Activated CD8-positive, alpha-beta memory T cell treated with anti-CD3 and anti-CD28 coated beads, Interleukin-2, amount 10 ng/mL, durations not matched to agents 7 days and 5 days (primary cell): ENCODE measurements around the gene SULT4A1. TPM values are rescaled to one million over a fixed set of nuclear protein-coding genes. Genes with fewer than 3 reads are reported as not detected.
"Not testable (repeated sequence)": the region's sequence is repeated elsewhere in the genome, so short reads cannot be mapped to it uniquely, and the experiment has no call there.

ENCODE experiments used
- ATAC-seq: fragments of 150-1000 bp; cut with Tn5 transposase; one replicate; pipeline ENCODE4 v1.10.0; 2021; ENCODE audit warnings: moderate library complexity
- CTCF ChIA-PET: fragments of 350-600 bp; sonication (Branson Sonifier 250); formaldehyde crosslinking; loops from one replicate; lab custom pipeline; 2021; ENCODE audit warnings: antibody characterized with exemption; lab: Charles Lee
- DNase-seq: peaks from one replicate; pipeline ENCODE4 v3.0.0-alpha.2; 2020
- H3K27ac Mint-ChIP-seq: one replicate; pipeline ENCODE4 v1.8.0; 2021; ENCODE audit warnings: mild to moderate bottlenecking, mixed read lengths
- H3K27me3 Mint-ChIP-seq: one replicate; pipeline ENCODE4 v1.8.0; 2021; ENCODE audit warnings: mixed read lengths
- H3K36me3 Mint-ChIP-seq: one replicate; pipeline ENCODE4 v1.8.0; 2021; ENCODE audit warnings: mild to moderate bottlenecking, mixed read lengths
- H3K4me1 Mint-ChIP-seq: one replicate; pipeline ENCODE4 v1.8.0; 2021; ENCODE audit warnings: mixed read lengths
- H3K4me3 Mint-ChIP-seq: one replicate; pipeline ENCODE4 v1.8.0; 2021; ENCODE audit warnings: mild to moderate bottlenecking, moderate library complexity, mixed read lengths
- H3K9me3 Mint-ChIP-seq: one replicate; pipeline ENCODE4 v1.8.0; 2022; ENCODE audit warnings: low read depth, mixed read lengths
- total RNA-seq, 2 experiments: library from RNA; stranded (reverse); gene quantifications; one replicate each; pipeline ENCODE4 v1.2.3, GENCODE V29; 2021

The SULT4A1 gene, protein sequence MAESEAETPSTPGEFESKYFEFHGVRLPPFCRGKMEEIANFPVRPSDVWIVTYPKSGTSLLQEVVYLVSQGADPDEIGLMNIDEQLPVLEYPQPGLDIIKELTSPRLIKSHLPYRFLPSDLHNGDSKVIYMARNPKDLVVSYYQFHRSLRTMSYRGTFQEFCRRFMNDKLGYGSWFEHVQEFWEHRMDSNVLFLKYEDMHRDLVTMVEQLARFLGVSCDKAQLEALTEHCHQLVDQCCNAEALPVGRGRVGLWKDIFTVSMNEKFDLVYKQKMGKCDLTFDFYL
- total RNA-seq = not detected

DNA sequence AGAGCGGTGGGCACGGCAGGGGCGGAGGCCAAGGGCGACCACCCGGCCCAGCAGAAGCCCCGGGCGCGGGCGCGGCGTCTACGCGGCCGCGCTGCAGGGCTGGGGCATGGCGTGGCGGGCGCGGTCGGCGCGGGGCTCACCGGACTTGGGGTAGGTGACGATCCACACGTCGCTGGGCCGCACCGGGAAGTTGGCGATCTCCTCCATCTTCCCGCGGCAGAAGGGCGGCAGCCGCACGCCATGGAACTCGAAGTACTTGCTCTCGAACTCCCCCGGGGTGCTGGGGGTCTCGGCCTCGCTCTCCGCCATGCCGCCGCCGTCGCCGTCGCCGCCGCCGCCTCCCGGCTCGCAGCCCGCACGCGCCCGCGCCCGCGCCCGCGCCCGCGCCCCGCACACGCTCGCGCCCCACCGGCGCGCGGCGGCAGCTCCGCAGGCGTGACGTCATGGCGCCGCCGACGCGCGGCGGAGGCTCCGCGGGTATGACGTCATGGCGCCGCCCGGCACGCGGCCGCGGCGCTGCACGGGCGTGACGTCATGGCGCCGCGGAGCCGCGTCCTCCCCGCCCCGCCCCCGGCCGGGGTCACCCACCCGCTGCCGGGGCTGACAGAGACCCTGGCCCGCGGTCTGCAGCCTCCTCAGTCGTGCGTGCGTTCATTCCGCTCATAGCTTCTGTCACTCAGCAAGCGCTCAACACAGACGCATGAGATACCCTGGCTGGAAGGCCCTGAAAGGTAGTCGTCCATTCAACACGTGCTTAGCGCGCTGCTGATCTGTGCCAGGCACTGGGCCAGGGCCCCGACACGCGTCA is at the start of gene SULT4A1:
SULT4A1 (minus strand) TSS at position 440 of the 808 bp plus-strand sequence; CDS start at position 309, 131 bp downstream.
- no peak within 1 kb of the TSS for H3K4me3 Mint-ChIP-seq
- no peaks in the 10 kb centered on the region for H3K36me3 Mint-ChIP-seq
- peaks cover 52% of the 10 kb centered on the region for H3K27me3 Mint-ChIP-seq
- ATAC-seq = no peak
- no peak within 1 kb of the TSS for H3K27ac Mint-ChIP-seq
- DNase-seq = no peak
- CTCF ChIA-PET = interaction anchor here (0.7 kb wide), 1 partner anchor 479 kb away, joined by 3 read pairs; no protein-coding TSS in a partner anchor
- H3K4me1 Mint-ChIP-seq = peaks cover 4% of the 10 kb centered on the region
- H3K9me3 Mint-ChIP-seq = no peaks in the 10 kb centered on the region

DNA sequence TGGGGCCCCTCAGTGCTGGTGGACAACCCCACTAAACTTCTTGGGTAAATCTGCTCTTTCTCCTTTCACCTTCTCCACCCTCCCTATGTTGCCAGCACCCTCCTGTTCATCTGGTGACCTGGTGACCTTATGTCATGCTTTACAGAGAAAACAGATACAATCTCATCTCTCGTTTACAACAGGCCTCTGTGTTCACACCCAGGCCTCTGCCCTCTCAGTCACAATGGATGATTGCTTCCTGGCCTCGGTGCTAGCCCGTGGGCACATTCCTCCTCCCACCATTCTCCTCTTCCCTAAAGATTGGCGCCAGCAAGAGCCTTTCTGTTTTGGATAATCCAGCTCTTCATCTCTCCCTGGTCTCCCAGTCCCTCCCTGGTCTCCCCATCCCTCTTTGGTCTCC is 49.0 kb upstream of the SULT4A1 start:
- ATAC-seq (no peak), DNase-seq (no peak)
- peaks cover 13% of the 10 kb centered on the region for H3K27me3 Mint-ChIP-seq
- H3K9me3 Mint-ChIP-seq = no peaks in the 10 kb centered on the region
- no peak overlapping the region for H3K27ac Mint-ChIP-seq
- H3K4me1 Mint-ChIP-seq = no peaks in the 10 kb centered on the region
- CTCF ChIA-PET = interaction anchor here (0.6 to 1.5 kb wide), 3 partner anchors 26 to 404 kb away, joined by 3 to 4 read pairs (median 4); no protein-coding TSS in a partner anchor
- no peak overlapping the region for H3K4me3 Mint-ChIP-seq
- no peaks in the 10 kb centered on the region for H3K36me3 Mint-ChIP-seq

- ATAC-seq = no peak
- Mint-ChIP-seq H3K4me3 (no peak overlapping the region), H3K27me3 (peaks cover 13% of the 10 kb centered on the region), H3K4me1 (no peaks in the 10 kb centered on the region), H3K36me3 (no peaks in the 10 kb centered on the region), H3K27ac (no peak overlapping the region), H3K9me3 (no peaks in the 10 kb centered on the region)
- CTCF ChIA-PET = interaction anchor here (1.3 kb wide), 1 partner anchor 25 kb away, joined by 3 read pairs; no protein-coding TSS in a partner anchor
- no peak for DNase-seq
Measured at GRCh38 chr22:43910178-43910695, 47.9 kb upstream of the SULT4A1 start.

GRCh38 chr22:43909708-43910107 is 47.4 kb upstream of the SULT4A1 start:
- no peak for DNase-seq
- CTCF ChIA-PET = no interaction called here
- H3K4me3 Mint-ChIP-seq = no peak overlapping the region
- no peak for ATAC-seq
- H3K27me3 Mint-ChIP-seq = peaks cover 13% of the 10 kb centered on the region
- no peaks in the 10 kb centered on the region for H3K36me3 Mint-ChIP-seq
- no peak overlapping the region for H3K27ac Mint-ChIP-seq
- H3K9me3 Mint-ChIP-seq = no peaks in the 10 kb centered on the region
- no peaks in the 10 kb centered on the region for H3K4me1 Mint-ChIP-seq

- Mint-ChIP-seq H3K36me3 (no peaks in the 10 kb centered on the region), H3K4me1 (no peaks in the 10 kb centered on the region), H3K4me3 (no peak overlapping the region), H3K27ac (no peak overlapping the region), H3K9me3 (no peaks in the 10 kb centered on the region), H3K27me3 (peaks cover 2% of the 10 kb centered on the region)
- CTCF ChIA-PET = interaction anchor here (0.9 to 1.7 kb wide), 2 partner anchors 21 to 23 kb away, joined by 3 to 4 read pairs; no protein-coding TSS in a partner anchor
- no peak for ATAC-seq
- no peak for DNase-seq
Measured at GRCh38 chr22:43905681-43906080, 43.4 kb upstream of the SULT4A1 start.

DNA sequence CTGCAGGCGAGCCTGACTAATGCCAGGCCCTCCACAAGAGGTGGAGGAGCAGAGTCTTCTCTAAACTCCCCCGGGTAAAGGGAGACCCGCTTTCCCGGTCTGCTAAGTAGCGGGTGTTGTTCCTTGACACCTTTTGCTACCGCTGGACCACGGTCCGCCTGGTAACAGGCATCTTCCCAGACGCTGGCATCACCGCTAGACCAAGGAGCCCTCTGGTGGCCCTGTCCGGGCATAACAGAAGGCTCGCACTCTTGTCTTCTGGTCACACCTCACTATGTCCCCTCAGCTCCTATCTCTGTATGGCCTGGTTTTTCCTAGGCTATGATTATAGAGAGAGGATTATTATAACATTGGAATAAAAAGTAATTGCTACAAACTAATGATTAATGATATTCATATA is 42.1 kb upstream of the SULT4A1 start:
- not testable (repeated sequence) for H3K9me3 Mint-ChIP-seq, ATAC-seq, H3K4me3 Mint-ChIP-seq, H3K27me3 Mint-ChIP-seq, H3K27ac Mint-ChIP-seq, H3K36me3 Mint-ChIP-seq, H3K4me1 Mint-ChIP-seq
- peak; percentile 52 for DNase-seq
- CTCF ChIA-PET = interaction anchor here (1.3 to 2.0 kb wide), 3 partner anchors 10 to 41 kb away, joined by 3 to 6 read pairs (median 4); no protein-coding TSS in a partner anchor

DNA sequence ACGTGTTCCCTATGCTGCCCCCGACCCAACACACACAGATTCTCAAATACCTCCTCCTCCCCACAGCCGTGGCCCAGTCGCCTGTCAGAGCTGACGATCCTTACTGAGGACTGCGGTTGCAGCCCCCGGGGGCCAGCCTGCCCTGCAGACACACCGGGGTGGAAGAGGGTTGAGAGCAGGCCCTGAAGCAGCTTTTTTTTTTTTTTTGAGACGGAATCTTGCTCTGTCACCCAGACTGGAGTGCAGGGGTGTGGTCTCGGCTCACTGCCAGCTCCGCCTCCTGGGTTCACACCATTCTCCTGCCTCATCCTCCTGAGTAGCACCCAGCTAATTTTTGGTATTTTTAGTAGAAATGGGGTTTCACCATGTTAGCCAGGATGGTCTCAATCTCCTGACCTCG is 40.7 kb upstream of the SULT4A1 start:
- not testable (repeated sequence) for H3K9me3 Mint-ChIP-seq, H3K27ac Mint-ChIP-seq, DNase-seq, H3K36me3 Mint-ChIP-seq, ATAC-seq, H3K4me3 Mint-ChIP-seq, H3K4me1 Mint-ChIP-seq, H3K27me3 Mint-ChIP-seq
- CTCF ChIA-PET = interaction anchor here (1.3 to 2.0 kb wide), 4 partner anchors 9 to 43 kb away, joined by 3 to 6 read pairs (median 4); no protein-coding TSS in a partner anchor

- Mint-ChIP-seq H3K4me1 (no peaks in the 10 kb centered on the region), H3K27ac (no peak overlapping the region), H3K27me3 (peaks cover 4% of the 10 kb centered on the region), H3K4me3 (no peak overlapping the region), H3K9me3 (no peaks in the 10 kb centered on the region), H3K36me3 (no peaks in the 10 kb centered on the region)
- CTCF ChIA-PET = interaction anchor here (1.4 kb wide), 1 partner anchor 17 kb away, joined by 4 read pairs; no protein-coding TSS in a partner anchor
- DNase-seq = no peak
- ATAC-seq = no peak
Measured at GRCh38 chr22:43901976-43902643, 39.8 kb upstream of the SULT4A1 start.

DNA sequence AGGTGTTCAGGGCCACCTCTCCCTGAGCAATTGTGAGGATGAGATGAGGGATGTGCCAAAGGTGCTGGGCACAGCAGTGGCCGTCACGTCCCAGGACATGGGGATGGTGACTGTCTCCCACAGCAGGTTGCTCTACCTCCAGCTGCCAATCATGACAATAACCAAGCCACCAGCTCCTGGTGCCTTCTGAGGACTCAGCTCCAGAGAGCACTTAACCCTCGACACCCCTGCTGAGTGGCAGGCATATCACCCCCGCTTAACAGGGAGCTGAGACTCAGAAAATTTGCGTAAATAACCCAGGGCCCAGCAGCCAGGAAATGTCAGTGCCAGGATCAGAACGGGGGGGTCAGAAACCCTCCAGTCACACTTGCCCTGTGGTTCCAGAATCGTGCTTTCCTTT is 37.9 kb upstream of the SULT4A1 start:
- Mint-ChIP-seq H3K4me3 (no peak overlapping the region), H3K27me3 (peaks cover 4% of the 10 kb centered on the region), H3K36me3 (no peaks in the 10 kb centered on the region), H3K9me3 (no peaks in the 10 kb centered on the region), H3K27ac (no peak overlapping the region), H3K4me1 (no peaks in the 10 kb centered on the region)
- no peak for ATAC-seq
- DNase-seq = no peak
- CTCF ChIA-PET = interaction anchor here (1.4 to 2.1 kb wide), 4 partner anchors 15 to 93 kb away, joined by 3 to 7 read pairs (median 4); no protein-coding TSS in a partner anchor

DNA sequence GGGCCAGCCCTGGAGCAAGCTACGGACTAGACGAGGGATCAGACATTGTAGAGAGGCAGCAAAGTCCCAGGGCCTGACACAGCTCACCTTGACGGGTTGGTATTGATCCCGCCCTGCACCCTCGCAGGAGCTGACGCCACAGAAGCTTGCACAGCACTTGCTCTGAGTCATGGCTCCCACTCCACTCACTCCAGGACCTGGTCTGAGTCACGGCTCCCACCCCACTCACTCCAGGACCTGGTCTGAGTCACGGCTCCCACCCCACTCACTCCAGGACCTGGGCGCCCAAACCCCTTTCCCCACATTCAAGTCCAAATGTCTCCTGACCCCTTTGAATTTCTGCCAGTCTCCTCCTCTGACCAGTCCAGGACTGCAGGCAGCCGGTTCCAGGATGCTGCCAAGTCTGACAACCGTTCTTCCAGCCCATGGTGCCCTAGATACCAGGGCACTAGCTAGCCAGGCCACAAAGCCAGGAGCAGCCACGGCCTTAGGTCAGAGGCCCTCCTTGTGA is 35.5 kb upstream of the SULT4A1 start:
- no peak overlapping the region for H3K27ac Mint-ChIP-seq
- no peaks in the 10 kb centered on the region for H3K36me3 Mint-ChIP-seq
- ATAC-seq (no peak), DNase-seq (no peak)
- no peaks in the 10 kb centered on the region for H3K9me3 Mint-ChIP-seq
- H3K4me3 Mint-ChIP-seq = no peak overlapping the region
- CTCF ChIA-PET = interaction anchor here (1.7 to 2.1 kb wide), 2 partner anchors 13 to 15 kb away, joined by 7 to 8 read pairs; no protein-coding TSS in a partner anchor
- no peaks in the 10 kb centered on the region for H3K4me1 Mint-ChIP-seq
- peaks cover 13% of the 10 kb centered on the region for H3K27me3 Mint-ChIP-seq

DNA sequence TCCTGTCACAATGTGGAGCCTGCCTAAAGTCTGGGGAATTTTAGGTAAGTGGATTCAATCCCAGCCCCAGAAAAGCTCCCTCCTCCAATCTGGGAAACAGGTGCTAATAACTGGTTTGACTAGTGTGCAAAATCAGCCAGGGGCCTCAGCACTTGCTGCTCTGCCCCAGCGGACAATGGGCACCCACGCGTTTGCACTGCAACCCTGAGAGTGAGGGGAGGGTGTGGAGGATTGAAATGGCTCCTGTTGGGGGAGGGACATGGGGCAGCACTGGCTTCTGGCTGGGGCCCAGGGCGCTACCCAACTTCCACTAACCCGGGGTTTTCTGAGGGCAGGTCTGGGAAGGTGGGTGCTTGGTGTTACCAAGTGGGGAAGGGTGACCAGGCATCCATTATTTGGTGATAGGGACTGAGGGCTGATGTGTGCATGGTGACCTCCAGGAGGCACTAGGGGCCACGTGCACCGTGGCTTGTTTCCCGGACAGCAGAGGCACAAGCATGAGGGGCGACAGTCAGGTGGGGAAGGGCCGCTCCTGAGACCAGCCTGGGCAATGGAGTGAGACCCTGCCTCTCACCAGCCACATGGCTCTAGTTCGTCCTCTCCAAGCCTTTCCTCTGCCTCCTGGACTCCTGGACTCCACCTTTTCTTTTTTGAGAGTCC is 33.8 kb upstream of the SULT4A1 start:
- Mint-ChIP-seq H3K4me1 (no peaks in the 10 kb centered on the region), H3K27me3 (peaks cover 23% of the 10 kb centered on the region), H3K27ac (no peak overlapping the region), H3K4me3 (no peak overlapping the region), H3K9me3 (no peaks in the 10 kb centered on the region), H3K36me3 (no peaks in the 10 kb centered on the region)
- ATAC-seq (no peak), DNase-seq (no peak)
- CTCF ChIA-PET = interaction anchor here (0.6 kb wide), 1 partner anchor 21 kb away, joined by 5 read pairs; no protein-coding TSS in a partner anchor

DNA sequence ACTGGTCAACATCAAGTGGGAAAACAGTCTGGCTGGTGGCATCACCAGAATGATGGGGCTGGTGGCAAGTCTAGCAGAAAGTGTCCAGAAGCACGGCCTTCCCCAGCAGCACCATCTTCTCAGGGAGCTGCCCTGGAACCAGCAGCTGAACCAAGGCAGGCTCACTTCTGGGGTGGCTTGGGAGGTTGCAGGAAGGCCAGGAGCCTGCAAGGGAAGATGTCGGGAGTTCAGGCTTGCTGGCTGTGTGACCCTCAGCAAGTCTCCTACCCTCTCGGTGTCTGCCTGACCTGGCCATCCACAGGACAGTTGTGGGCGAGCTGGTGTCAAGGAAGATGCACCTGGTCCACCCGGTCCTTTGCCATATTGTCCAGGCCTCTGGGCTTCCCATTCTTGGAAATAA is 31.8 kb upstream of the SULT4A1 start:
- no peaks in the 10 kb centered on the region for H3K4me1 Mint-ChIP-seq

More for the DNA sequence above, 31.8 kb upstream of the SULT4A1 start:
- DNase-seq = no peak
- no peaks in the 10 kb centered on the region for H3K36me3 Mint-ChIP-seq
- CTCF ChIA-PET = interaction anchor here (1.1 to 2.0 kb wide), 2 partner anchors 9 to 10 kb away, joined by 3 to 6 read pairs; no protein-coding TSS in a partner anchor
- H3K27ac Mint-ChIP-seq = no peak overlapping the region
- no peak overlapping the region for H3K4me3 Mint-ChIP-seq
- no peaks in the 10 kb centered on the region for H3K9me3 Mint-ChIP-seq
- ATAC-seq = no peak
- peaks cover 40% of the 10 kb centered on the region for H3K27me3 Mint-ChIP-seq
